Measurements from ENCODE around the gene ADA. TPM values are rescaled to one million over a fixed set of nuclear protein-coding genes. Genes with fewer than 3 reads are reported as not detected.
A peak's percentile ranks its signal among the peaks of the same experiment; 100 is the strongest.

Gene ADA
- total RNA-seq, 4 donors from 2014 or later, result 2.2 to 5.1 (median 3.0) TPM

DNA sequence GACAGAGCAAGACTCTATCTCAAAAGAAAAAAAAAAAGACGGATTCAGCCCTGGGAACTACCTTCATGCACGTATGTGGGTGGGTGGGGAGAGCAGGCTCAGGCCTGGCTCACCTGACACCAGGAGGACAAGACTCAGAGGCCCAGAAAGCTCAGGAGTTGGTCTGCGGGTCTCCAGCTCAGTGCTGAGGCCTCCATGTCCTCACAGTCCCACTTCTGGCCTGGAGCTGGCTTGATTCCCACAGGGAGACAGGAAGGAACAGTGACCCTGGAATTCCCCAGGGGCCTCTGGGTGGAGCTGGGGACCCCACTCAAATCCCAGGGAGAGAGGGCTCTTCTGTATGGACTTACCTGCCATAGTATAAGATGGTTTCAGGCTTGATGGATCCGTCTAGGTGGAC is 15.6 kb downstream of the ADA start:
- Histone ChIP-seq H3K4me3 (no peak overlapping the region), H3K36me3 (no peaks in the 10 kb centered on the region), H3K9me3 (no peaks in the 10 kb centered on the region), H3K27me3 (no peaks in the 10 kb centered on the region), H3K27ac (peak overlapping the region in 3 of 4 donors; percentile 74 to 80 (median 80)), H3K4me1 (peaks cover 0 to 20% of the 10 kb centered on the region in 2 donors)
- ATAC-seq (no peak), DNase-seq (no peak)
- TF ChIP-seq, protein P1, sequence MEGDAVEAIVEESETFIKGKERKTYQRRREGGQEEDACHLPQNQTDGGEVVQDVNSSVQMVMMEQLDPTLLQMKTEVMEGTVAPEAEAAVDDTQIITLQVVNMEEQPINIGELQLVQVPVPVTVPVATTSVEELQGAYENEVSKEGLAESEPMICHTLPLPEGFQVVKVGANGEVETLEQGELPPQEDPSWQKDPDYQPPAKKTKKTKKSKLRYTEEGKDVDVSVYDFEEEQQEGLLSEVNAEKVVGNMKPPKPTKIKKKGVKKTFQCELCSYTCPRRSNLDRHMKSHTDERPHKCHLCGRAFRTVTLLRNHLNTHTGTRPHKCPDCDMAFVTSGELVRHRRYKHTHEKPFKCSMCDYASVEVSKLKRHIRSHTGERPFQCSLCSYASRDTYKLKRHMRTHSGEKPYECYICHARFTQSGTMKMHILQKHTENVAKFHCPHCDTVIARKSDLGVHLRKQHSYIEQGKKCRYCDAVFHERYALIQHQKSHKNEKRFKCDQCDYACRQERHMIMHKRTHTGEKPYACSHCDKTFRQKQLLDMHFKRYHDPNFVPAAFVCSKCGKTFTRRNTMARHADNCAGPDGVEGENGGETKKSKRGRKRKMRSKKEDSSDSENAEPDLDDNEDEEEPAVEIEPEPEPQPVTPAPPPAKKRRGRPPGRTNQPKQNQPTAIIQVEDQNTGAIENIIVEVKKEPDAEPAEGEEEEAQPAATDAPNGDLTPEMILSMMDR (IDR thresholded peaks at IDR 0.05 in 4 of 5, conservative IDR thresholded peaks at IDR 0.05 in 1 of 5), result no peak
- no peak for TF ChIP-seq POLR2A (IDR thresholded peaks at IDR 0.05)
- intact Hi-C loops (cut with DNase I; ENCODE audit: low total_unique reads) (no loop called here), in situ Hi-C loops (cut with MboI; ENCODE audit: low sequenced_read_pairs in 4 of 4) (no loop called here)

DNA sequence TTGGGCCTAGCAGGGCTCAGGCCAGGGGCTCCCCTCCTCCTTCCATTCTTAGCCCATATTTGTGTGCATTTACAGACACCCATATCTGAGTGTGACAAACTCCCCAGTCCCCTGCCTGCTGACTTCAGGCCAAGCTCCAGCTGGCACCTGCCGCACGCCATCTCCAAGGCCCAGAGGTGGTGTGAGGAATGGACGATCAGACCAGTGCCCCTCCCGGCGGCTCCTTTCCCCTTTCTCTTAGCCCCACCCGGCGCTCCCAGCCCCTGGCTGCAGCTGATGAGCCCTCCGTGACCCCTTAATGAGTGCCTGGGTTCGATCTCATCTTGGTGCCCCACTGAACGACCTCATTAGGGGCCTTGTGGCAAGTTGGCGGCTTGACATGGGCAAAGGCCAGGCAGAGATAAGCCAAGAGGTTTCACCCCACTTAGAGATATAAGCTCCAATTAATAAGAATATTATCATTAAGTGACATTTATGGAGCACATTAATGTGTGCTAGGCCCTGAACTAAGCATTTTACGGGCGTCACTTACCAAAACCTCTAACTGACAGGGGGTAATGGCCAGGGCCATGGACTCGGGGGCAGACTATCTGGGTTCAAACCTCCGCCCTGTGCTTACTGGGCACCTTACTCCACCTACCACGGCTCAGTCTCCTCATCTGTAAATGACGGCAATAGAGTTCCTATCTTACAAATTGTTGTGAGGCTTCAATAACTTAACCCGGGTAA is 17.5 kb downstream of the ADA start:
- in situ Hi-C loops (cut with MboI; ENCODE audit: low sequenced_read_pairs in 4 of 4), result no loop called here
- no peak for ATAC-seq

DNA sequence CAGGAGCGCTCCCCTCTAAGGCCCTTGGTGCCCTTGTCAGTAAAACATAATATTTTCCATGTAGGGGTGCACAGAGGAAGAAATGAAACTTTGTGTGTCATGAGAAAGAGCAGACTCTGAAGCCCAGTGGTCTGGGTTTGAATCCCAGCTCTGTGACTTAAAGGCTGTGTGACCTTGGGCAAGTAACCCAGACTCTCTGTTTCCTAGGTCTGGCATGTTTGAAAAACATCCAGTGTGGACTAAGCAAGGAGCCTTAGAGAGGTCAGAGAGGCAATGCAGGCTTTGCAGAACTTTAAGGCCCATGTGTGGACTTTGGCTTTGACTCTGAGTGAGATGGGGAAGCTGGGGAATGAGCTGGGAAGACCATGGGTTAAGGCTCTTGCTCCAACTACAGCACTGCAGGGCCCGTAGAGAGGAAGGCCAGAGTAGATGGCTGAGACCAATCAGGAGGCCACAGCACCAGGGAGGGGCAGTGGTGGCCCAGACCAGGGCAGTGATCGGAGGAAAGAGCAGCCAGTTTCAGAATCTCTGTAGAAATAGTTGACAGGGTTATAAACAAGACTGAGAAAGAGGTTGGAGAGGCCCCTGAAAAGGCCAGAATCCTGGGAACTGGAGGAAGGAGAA is 18.2 kb downstream of the ADA start:
- intact Hi-C loops (cut with DNase I; ENCODE audit: low total_unique reads), result no loop called here
- Histone ChIP-seq H3K4me3 (no peak overlapping the region), H3K4me1 (peaks cover 0 to 18% of the 10 kb centered on the region in 2 donors), H3K27me3 (no peaks in the 10 kb centered on the region), H3K9me3 (no peaks in the 10 kb centered on the region), H3K36me3 (no peaks in the 10 kb centered on the region), H3K27ac (peak overlapping the region in 2 of 4 donors; percentile 2 to 31)
- DNase-seq (no peak), ATAC-seq (no peak)
- in situ Hi-C loops (cut with MboI; ENCODE audit: low sequenced_read_pairs in 4 of 4), result no loop called here
- TF ChIP-seq, protein P1 (IDR thresholded peaks at IDR 0.05 in 4 of 5, conservative IDR thresholded peaks at IDR 0.05 in 1 of 5), result no peak
- TF ChIP-seq POLR2A (IDR thresholded peaks at IDR 0.05), result no peak

More for the DNA sequence above, 17.5 kb downstream of the ADA start:
- DNase-seq, result no peak
- H3K27me3 ChIP-seq, result no peaks in the 10 kb centered on the region
- TF ChIP-seq, protein P1 (IDR thresholded peaks at IDR 0.05 in 4 of 5, conservative IDR thresholded peaks at IDR 0.05 in 1 of 5), result no peak
- TF ChIP-seq POLR2A (IDR thresholded peaks at IDR 0.05), result no peak
- no peak overlapping the region for H3K4me3 ChIP-seq
- peak overlapping the region in 2 of 4 donors; percentile 30 to 31 for H3K27ac ChIP-seq
- no peaks in the 10 kb centered on the region for H3K36me3 ChIP-seq
- H3K4me1 ChIP-seq, result peaks cover 0 to 20% of the 10 kb centered on the region in 2 donors
- intact Hi-C loops (cut with DNase I; ENCODE audit: low total_unique reads), result no loop called here
- no peaks in the 10 kb centered on the region for H3K9me3 ChIP-seq

DNA sequence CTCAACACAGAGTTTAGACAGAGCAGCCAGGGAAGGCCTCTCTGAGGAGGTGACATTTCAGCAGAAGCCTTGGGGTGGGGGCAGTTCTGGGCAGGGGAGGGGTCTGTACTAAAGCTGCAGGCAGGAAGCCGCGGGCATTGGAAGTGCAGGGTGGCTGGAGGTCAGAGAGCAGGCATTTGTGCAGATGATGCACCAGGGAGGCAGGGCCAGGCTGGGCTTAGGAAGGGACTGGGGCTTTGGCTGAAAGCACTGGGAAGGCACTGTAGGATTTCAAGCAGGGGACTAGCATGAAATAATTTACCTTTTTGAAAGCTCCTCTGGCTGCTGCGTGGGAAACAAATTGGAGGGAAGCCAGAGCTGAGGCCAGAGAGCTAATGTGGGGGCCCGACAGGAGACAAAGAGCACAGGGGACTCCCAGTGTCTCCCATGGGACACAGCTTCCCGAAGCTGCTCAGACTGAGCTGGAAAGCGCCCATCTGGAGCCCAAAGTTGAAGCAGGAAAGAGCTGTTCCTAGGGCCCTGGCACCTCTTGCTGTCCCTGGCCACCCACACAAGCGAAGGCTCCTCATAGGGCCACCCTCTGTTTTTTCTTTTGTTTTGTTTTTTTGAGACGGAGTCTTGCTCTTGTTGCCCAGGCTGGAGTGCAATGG is 19.3 kb downstream of the ADA start:
- DNase-seq (no peak), ATAC-seq (no peak)
- TF ChIP-seq POLR2A (IDR thresholded peaks at IDR 0.05), result no peak
- TF ChIP-seq, protein P1 (IDR thresholded peaks at IDR 0.05 in 4 of 5, conservative IDR thresholded peaks at IDR 0.05 in 1 of 5), result no peak
- in situ Hi-C loops (cut with MboI; ENCODE audit: low sequenced_read_pairs in 4 of 4) (no loop called here), intact Hi-C loops (cut with DNase I; ENCODE audit: low total_unique reads) (no loop called here)
- H3K4me1 ChIP-seq, result peaks cover 0 to 12% of the 10 kb centered on the region in 2 donors
- no peaks in the 10 kb centered on the region for H3K9me3 ChIP-seq
- no peaks in the 10 kb centered on the region for H3K36me3 ChIP-seq
- H3K27me3 ChIP-seq, result no peaks in the 10 kb centered on the region
- H3K27ac ChIP-seq, result no peak overlapping the region
- no peak overlapping the region for H3K4me3 ChIP-seq
